ENCODE data around the gene HS3ST3A1.

HS3ST3A1 gene

GRCh38 chr17:13491916-13492736 lies 109.6 kb downstream of the HS3ST3A1 start:
- no peak for DNase-seq (ENCODE audit: low spot score)

GRCh38 chr17:13491491-13491890 lies 110.2 kb downstream of the HS3ST3A1 start:
- no peak for DNase-seq (ENCODE audit: low spot score)

- no peak for DNase-seq (ENCODE audit: low spot score)
These were observed 110.7 kb downstream of the HS3ST3A1 start for GRCh38 chr17:13490906-13491482.

GRCh38 chr17:13490427-13490826 lies 111.3 kb downstream of the HS3ST3A1 start:
- no peak for DNase-seq (ENCODE audit: low spot score)

- DNase-seq (ENCODE audit: low spot score) = no peak
These were observed 116.4 kb downstream of the HS3ST3A1 start for GRCh38 chr17:13485327-13485726.

GRCh38 chr17:13484020-13484419 lies 117.7 kb downstream of the HS3ST3A1 start:
- DNase-seq (ENCODE audit: low spot score) = no peak

- no peak for DNase-seq (ENCODE audit: low spot score)
These were observed 120.9 kb downstream of the HS3ST3A1 start for GRCh38 chr17:13480877-13481276.

- no peak for DNase-seq (ENCODE audit: low spot score)
These were observed 123.4 kb downstream of the HS3ST3A1 start for GRCh38 chr17:13478326-13478830.

GRCh38 chr17:13477180-13477611 lies 124.5 kb downstream of the HS3ST3A1 start:
- DNase-seq (ENCODE audit: low spot score) = no peak

- DNase-seq (ENCODE audit: low spot score) = no peak
These were observed 125.0 kb downstream of the HS3ST3A1 start for GRCh38 chr17:13476720-13477119.

- no peak for DNase-seq (ENCODE audit: low spot score)
These were observed 126.0 kb downstream of the HS3ST3A1 start for GRCh38 chr17:13475574-13476223.

- DNase-seq (ENCODE audit: low spot score) = no peak
These were observed 127.5 kb downstream of the HS3ST3A1 start for GRCh38 chr17:13474073-13474800.

- no peak for DNase-seq (ENCODE audit: low spot score)
These were observed 136.1 kb downstream of the HS3ST3A1 start for GRCh38 chr17:13465678-13466077.

GRCh38 chr17:13462673-13463124 lies 139.0 kb downstream of the HS3ST3A1 start:
- DNase-seq (ENCODE audit: low spot score) = no peak

GRCh38 chr17:13462146-13462545 lies 139.6 kb downstream of the HS3ST3A1 start:
- DNase-seq (ENCODE audit: low spot score) = no peak

- no peak for DNase-seq (ENCODE audit: low spot score)
These were observed 141.3 kb downstream of the HS3ST3A1 start for GRCh38 chr17:13460261-13461000.

GRCh38 chr17:13457783-13458182 lies 143.9 kb downstream of the HS3ST3A1 start:
- no peak for DNase-seq (ENCODE audit: low spot score)
